ENCODE measurements around the gene VASH1. TPM values are rescaled to one million over a fixed set of nuclear protein-coding genes. Genes with fewer than 3 reads are reported as not detected.

VASH1 gene
- total RNA-seq, 1 experiment from 2014 or later: 11.6 TPM

DNA sequence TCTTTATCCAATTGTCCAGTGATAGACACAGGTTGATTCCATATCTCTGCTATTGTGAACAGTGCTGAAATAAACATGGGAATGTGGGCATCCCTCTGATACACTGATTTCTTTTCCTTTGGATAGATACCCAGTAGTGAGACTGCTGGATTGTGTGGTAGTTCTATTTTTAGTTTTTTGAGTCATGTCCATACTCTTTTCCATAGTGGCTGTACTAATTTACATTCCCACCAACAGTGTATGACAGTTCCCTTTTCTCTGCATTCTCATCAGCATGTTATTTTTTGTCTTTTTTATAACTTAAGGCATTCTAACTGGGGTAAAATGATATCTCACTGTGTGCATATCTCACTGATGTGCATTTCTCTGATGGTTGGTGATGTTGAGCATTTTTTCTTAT lies 24.8 kb upstream of the VASH1 start:
- no peak for DNase-seq (ENCODE audit: low spot score)
- in situ Hi-C loops (cut with HindIII; ENCODE audit: low sequenced_read_pairs): no loop called here

DNA sequence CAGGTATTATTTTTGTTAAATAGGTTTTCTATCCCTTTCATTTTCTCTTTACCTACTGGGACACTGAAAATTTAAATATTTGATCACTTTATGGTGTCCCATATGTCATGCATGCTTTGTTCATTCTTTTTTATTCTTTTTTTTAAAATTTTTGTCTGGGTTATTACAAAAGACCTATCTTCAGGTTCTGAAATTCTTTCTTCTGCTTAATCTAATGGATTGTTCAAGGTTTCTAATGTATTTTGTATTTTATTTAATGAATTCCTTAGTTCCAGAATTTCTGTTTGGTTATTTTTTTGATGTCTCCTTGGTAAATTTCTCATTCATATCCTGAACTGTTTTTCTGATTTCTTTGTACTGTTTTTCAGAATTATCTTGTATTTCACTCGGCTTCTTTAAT lies 20.2 kb upstream of the VASH1 start:
- DNase-seq (ENCODE audit: low spot score): no peak
- in situ Hi-C loops (cut with HindIII; ENCODE audit: low sequenced_read_pairs): no loop called here

DNA sequence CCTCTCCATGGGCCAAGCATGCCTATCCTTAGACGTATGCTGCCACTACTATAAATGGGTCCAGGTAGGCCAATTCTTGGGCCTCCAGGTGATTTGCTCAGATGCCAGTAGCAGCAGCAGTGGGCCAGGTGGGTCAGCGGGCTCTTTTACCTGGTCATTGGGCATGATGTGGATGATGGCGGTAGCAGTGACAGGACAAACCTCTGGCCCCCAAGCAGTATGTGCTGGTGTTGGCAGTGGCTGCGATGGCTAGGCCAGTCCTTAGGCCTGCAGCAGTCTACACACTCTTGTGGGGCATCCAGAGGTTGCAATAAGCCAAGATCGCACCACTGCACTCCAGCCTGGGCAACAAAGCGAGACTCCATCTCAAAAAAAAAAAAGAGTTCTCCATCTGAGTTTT lies 19.1 kb upstream of the VASH1 start:
- in situ Hi-C loops (cut with HindIII; ENCODE audit: low sequenced_read_pairs): no loop called here

DNA sequence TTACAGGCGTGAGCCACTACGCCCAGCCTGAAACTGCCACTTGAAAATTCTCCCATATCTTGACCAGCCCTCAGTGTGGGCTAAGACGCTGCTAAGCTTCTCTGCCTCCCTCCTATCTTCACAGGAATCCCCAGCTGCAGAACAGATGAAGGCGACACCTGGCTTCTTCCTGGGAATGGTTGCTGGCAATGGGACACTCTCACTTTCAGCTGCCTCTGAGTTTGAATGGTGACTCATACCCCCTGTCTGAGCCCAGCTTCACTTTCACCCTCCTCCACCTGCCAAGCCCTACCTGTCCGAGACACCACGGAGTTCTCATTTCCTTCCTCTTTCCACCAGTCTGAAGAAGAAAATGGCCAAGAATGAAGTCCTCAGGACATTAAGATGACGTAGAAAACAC lies 18.3 kb upstream of the VASH1 start:
- in situ Hi-C loops (cut with HindIII; ENCODE audit: low sequenced_read_pairs): no loop called here
- no peak for DNase-seq (ENCODE audit: low spot score)

More for the DNA sequence above, 19.1 kb upstream of the VASH1 start:
- DNase-seq (ENCODE audit: low spot score): no peak

DNA sequence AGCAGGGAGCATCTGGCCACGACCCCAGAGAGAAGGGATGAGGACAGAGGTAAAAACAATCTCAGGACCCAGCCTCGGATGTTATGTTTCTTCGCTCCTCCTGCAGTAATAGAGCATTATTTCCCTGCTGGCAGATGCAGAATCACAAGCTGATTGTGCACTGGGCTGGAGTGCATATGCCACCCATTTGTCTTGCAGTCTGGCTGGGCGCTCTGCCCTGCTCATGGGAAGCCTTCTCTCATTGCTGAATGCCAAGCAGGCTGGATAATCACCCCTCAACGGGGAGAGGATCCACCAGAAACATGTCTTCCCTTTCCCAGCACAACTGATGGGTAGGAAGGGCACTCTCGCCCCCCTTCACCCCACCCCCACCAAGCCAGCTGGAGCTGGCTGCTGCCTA lies 8.5 kb upstream of the VASH1 start:
- DNase-seq (ENCODE audit: low spot score): peak; percentile 61
- in situ Hi-C loops (cut with HindIII; ENCODE audit: low sequenced_read_pairs): no loop called here

DNA sequence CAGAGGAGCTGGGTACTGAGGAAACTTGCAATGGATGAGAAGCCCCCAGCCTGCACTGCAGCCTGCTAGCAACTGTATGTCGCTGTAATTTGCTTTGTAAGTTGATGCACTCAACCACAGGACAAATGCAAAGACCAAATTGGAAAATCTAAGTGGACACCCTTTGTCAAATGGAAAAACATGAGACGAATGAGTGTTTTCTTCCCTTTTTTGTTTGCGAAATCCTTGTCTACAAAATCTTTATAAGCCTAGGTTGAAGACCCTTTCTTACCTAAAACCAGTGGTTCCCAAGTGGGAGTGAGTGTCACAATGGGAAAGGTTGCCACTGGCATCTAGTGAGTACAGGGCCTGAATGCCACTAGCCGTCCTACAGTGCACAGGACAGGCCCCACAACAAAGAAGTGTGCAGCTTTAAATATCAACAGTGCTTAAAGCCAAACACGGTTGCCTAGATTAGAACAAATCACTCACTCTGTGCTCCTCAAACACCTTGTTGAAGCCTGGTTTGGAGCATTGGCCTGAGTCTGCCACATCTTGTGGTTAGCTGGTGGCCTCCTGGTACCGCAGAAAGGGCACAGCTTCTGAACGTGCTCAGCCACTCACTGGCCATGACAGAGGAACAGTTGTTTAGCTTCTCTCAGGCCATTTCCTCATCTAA lies 7.6 kb upstream of the VASH1 start:
- DNase-seq (ENCODE audit: low spot score): no peak
- in situ Hi-C loops (cut with HindIII; ENCODE audit: low sequenced_read_pairs): no loop called here

DNA sequence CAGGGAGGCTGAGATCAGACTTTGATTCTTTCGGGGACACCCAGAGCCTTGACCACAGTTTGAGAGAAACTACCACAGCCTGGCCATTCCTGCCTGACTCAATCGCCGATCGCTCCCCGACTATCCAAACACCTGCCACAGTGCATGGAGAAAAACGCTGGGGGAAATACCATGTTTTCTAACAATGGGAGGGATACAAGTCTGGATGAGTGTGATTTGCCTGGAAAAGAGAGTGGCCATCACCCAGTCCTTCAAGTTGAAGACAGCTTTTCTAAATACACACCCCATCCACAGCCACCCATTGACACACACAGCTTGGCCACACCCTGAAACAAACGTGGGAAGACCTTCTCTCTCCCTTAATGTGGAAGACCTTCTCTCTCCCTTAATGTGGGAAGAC lies 6.7 kb upstream of the VASH1 start:
- in situ Hi-C loops (cut with HindIII; ENCODE audit: low sequenced_read_pairs): no loop called here
- no peak for DNase-seq (ENCODE audit: low spot score)

DNA sequence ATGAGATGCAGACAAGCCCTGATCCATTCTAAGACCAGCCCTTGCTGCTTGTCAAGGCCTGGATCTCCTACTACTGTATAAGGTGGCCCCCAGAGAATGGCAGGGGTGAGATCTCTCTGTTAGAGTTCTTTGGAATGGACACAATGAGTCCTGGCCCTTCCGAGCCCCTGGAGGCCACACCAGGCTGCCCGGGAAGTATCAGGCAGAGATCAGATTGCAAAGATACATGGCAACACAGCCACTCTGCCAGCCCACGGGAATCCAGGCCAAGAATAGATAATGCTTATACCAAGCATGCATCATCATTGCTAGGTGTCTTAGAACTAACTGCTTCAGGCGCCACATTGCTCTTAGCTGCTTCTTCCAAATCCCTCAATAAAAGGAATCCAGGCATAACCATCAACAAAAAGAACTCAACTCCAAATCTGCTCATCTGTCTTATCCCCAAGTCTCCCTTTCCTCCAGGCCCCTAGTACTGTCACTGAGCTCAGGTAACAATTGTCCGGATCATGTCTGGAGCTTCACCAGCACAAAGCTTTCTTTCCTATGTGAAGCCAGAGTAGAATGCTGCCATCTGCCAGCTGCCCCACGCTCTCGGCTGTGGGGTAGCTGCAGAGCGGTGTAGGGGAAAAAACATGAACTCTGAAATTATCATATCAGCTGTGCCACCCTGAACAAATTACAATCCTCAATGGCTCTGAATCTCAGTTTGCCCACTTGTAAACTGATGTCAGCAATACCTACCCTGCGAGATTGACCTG lies 5.5 kb upstream of the VASH1 start:
- in situ Hi-C loops (cut with HindIII; ENCODE audit: low sequenced_read_pairs): no loop called here
- no peak for DNase-seq (ENCODE audit: low spot score)

DNA sequence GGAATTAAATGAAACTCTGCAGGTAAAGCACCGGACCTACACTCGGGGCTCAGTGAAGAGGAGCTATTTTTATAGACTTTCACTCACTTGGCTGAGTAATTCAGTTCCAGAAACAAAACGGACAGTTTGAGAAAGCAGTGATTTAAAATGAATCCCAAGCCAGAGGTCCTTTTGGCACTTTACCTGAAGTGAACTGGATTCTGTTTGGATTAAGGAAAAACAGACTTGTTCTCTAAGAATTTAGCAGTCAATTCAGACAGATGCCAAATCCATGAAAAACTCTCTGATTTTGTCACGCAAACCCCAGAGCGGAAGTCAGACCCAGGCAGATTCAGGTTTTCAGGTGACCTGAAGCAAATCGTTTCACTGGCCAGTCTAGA lies 4.9 kb upstream of the VASH1 start:
- in situ Hi-C loops (cut with HindIII; ENCODE audit: low sequenced_read_pairs): no loop called here
- no peak for DNase-seq (ENCODE audit: low spot score)

DNA sequence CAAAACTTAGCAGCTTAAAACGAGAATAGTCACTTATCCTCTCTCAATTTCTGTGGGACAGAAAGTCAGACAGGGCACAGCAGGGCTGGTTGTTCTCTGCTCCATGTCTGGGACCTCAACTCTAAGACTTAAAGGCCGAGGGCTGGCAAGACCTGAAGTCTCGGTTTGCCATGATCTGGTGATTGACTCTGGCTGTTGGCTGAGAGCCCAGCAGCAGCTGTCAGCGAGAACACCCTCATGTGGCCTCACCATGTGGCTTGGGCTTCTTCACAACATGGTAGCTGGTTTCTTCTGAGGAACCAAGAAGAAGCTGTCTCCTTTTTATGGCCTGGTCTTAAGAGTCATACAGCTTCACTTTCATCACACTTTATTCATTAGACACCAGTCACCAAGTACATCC lies 1.7 kb upstream of the VASH1 start:
- no peak for DNase-seq (ENCODE audit: low spot score)
- in situ Hi-C loops (cut with HindIII; ENCODE audit: low sequenced_read_pairs): no loop called here

DNA sequence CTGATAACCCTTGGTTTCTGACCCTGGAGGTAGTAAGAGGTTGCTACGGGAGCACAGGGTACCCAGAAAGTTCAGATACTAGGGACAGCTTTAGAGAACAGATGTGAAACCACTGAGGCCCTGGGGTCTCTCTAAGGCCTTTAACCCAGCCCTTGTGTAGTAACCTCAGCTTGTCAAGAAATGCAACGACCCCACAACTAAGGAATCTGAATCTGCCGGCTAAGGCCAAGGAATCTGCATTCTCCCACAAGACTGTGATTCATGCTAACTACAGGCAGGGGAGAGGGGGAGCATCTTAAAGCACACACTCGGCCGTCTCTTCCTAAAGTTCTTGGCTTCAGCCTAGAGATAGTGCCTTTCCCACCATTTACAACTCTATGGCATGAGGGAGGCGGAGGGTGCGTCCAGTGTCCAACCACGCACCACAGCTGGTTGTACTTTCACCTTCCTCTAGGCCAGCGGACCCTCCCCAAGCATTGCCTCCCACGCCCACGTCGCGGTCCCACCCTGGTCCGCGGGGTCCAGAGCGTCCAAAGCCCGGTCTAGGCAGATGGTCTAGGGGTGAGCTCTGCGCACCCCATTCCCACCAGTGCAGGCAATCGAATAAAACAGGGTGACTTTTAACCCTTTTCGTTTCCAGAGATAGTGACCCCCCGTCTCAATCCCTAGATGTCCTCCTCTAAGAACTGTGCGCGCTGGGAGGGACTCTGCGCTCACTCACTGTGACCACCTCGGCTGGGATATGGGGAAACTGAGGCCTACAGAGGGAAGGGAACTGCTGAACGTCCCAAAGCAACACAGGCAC lies 735 bp upstream of the VASH1 start:
- DNase-seq (ENCODE audit: low spot score): no peak
- in situ Hi-C loops (cut with HindIII; ENCODE audit: low sequenced_read_pairs): no loop called here

DNA sequence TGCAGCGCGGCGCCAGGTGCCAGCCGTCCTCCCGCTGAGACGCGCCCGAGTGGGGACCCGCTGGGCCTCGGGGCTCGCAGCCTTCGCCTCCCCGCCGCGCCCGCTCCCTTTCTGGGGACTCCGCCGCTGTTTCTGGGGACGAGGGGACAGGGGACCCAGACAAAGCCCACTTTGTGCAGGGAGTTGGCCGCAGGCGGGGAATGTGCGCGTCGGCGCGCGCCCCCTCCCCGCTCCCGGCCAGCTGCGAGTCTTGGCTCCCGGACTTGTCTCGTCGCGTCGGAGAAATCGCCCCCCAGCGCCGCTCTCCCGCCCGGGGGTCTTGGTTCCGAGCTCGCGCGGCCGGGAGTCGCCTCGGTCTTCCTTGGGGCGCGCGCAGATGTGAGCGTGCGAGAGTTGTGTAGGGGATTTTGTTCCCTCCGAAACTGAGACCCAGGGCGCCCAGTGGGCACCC lies 717 bp downstream of the VASH1 start:
- in situ Hi-C loops (cut with HindIII; ENCODE audit: low sequenced_read_pairs): no loop called here
- DNase-seq (ENCODE audit: low spot score): no peak

DNA sequence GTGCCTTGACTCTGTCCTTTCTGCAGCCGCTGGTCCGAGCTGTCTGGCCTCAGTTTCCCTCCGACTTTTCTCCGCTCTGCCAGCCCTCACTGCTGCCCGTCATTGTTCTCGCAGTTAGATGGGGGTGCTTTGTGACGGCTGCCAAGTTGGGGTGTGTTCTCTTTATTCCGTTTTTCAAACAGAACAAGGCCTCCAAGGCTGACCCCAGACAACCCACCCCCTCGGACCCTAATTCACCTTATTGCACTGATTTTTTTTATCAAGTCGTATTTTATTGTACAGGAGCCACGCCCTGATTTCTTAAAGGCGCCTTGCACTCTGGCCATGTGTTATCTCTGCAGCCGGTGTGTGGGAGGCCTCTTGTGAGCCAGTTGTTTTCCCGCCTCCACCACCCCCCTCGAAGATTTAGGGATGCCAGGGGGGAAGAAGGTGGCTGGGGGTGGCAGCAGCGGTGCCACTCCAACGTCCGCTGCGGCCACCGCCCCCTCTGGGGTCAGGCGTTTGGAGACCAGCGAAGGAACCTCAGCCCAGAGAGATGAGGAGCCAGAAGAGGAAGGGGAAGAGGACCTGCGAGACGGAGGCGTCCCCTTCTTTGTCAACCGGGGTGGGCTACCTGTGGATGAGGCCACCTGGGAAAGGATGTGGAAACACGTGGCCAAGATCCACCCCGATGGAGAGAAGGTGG lies 1.3 kb downstream of the VASH1 start:
- in situ Hi-C loops (cut with HindIII; ENCODE audit: low sequenced_read_pairs): no loop called here
- DNase-seq (ENCODE audit: low spot score): peak; percentile 56

DNA sequence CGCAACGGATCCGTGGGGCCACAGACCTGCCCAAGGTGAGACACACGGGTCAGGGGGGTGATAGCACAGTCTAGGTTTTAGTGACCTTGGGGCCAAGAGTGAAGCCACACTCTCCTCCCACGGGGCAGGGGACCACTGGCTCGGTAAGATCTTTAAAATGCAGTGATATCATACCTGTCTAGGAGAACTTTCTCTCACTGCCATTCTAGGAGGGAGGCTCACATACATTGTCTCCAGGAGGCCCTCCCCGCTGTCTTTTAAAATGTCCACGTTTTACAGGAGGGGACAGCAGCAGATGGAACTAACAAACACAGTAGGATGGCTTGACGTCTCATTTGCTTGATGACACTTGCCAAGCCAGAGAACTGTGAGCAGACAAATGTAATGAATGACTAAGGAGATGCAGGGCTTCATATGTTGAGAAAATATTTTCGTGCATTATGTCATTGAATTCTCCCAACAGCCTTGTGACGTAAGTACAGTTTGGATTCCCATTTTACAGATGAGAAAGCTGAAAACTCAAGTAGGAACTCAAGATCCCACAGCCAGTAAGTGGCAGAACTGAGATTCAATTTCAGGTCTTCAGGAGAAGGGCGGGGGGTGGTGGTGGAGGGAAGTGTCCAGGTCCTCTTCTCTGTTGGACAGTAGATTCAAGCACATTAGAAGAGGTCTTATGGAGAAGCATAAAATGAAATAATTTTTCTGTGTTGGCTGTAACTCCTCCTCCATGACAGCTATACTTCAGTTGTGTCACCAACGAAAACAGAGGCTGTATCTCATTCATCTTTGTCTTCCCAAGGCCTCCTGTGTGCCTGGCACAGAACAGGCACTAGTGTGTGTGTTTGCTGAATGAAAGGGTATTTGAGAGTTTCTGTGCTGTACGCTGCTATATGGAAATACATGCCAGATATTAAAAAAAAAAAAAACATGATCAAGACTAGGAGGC lies 2.1 kb downstream of the VASH1 start:
- in situ Hi-C loops (cut with HindIII; ENCODE audit: low sequenced_read_pairs): no loop called here
- DNase-seq (ENCODE audit: low spot score): peak; percentile 65

DNA sequence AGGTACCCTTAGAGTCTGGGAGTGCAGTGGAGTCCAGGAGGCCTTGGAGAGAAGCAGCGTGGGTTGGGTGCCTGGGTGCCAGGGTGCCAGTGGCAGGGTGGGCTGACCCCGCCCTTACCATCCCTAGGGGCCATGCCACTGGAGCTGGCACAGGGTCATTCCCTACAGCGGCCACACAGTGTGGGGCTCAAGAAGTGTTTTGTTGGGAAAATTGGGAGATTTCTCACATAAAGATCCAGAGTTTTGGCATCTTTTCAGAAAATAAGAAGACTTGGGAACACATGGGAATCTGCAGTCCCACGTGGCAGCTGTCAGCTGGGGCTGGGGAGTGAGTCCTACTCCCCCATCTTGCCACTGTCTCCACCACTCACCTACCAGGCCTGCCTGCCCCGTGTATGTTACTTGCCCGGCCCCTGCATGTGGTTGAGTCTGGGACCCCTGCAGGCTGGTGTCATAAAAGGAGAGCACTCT lies 4.2 kb downstream of the VASH1 start:
- DNase-seq (ENCODE audit: low spot score): no peak
- in situ Hi-C loops (cut with HindIII; ENCODE audit: low sequenced_read_pairs): no loop called here

DNA sequence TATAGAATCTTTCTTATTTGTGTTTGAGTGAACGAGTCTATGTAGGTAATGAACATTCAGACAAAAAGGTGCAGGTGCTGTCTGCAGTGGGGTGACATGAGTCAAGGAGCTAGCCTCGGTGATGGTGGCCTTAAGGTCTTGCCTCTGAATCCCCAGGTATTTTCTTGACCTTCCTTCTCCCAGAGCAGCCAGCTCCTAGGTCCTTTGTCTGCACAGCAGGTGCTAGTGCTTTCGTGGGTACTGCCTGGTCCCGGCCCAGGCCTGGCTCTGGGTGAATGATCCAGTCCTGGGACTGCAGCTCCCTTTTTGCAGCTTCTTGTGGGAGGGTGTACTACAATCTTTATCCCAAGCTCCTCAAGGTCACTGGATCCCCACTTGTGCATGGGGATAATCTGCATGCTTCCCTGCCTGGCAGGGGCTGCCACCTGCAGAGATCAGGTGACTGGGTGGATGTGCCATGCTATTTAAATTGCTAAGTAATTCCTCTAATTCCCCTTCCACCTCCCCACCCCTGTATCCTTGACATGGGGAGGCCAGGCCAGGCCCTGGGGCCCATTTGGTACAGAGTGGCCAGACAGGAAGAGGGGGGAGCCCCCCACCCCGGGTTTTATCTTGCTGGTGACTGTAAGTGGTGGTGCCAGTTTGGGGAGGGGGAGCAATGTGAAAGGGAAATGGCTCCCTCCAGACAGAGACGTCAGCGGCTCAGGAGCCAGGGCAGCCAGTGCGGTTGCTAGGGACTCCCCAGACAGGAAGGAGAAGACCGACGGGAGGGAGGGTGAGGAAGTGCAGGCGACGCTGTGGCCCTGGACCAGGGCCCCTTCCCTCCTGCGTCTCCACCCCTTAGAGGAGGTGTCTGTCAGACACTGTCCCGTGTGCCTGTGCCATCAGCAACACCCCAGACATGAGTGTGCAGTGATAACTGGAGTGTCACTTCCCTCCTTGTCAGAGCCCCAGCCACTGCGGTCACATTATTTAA lies 6.7 kb downstream of the VASH1 start:
- no peak for DNase-seq (ENCODE audit: low spot score)

DNA sequence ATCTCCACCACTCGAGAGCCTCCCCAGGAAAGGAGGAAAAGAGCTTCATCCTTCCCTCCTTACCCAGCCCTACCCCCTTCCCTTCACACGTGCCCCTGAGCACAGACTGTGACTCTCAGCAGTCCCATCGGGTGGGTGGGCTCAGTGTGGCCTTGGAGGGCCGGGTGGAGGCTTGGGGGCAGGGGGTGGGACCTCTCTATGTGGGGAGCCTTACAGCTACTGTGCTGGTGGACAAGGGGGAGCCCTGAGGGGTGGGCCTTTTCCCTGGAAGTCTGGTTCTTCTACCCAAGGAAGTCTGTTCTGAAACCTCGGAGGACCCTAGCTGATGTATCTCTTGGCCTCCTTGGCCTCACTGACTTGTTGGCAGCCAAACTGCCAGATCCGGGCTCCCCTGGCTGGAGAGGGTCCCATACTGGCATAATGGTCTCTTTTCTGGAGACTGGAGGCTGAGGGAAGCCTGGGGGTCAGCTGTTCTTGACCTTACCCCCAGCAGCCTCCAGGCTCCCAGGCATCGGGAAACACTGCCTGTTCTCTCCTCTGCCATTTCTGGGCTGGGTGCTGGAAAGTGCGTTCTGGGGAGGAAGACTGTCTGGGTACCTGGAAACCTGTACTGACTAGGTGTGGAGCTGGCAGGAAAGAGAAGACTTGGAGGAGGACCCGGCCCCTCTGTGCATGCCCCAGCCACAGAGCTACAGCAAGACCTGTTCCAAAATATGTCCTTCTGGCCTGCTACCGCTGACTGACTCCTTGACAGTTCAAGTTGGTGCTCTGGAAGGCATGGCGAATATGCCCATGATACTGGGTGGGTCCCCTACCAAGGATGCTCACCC lies 7.6 kb downstream of the VASH1 start:
- DNase-seq (ENCODE audit: low spot score): no peak
- in situ Hi-C loops (cut with HindIII; ENCODE audit: low sequenced_read_pairs): no loop called here

More for the DNA sequence above, 6.7 kb downstream of the VASH1 start:
- in situ Hi-C loops (cut with HindIII; ENCODE audit: low sequenced_read_pairs): no loop called here

Measured in G401 (cell line).